NCI-H748 (cell line): ENCODE data around the gene ZMIZ1.

Experiments
- DNase-seq: peaks from one replicate; lab custom pipeline; 2025; ENCODE audit not compliant: unreplicated experiment; lab: John Stamatoyannopoulos, UW

The ZMIZ1 gene

DNA sequence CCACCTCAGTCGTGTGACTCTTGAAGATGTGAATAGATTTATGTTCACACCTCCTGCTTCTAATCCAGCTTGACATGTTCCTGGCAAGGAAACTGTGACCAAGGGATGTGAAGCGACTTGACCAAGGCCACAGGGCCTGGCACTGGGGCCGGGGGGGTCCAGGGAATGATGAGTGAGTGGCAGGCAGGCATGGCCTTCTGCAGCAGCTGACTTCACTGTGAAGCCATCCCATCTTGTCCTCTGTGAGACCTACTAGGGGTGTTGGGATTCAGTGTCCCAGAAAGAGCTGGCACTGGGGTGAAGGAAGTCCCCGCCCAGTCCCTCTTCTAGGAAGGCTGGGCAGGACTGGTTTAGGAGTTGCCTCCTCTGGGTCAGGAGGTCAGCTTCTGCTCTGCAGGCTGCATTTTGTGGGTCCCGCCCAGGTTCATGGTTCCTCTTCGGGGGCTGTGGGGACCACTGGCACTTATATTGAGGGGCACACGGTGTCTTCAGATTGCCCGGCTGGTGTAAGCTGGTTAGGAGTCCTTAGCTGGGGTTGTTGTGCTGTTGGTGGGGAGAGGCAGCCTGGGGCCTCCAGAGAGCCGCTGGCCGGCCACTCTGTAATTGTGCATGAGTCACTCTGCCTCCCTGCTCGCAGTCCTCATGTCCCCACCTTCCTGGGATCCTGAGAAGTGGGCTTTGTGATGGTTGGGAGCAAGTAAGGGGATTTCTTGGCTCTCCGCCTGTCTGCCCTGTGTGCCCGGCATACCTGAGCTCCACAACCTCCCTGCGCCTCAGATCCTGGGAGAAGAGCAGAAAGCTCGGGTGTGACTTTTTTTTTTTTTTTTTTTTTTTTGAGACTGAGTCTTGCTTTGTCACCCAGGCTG is 11.0 kb downstream of the ZMIZ1 start:
- DNase-seq: no peak

DNA sequence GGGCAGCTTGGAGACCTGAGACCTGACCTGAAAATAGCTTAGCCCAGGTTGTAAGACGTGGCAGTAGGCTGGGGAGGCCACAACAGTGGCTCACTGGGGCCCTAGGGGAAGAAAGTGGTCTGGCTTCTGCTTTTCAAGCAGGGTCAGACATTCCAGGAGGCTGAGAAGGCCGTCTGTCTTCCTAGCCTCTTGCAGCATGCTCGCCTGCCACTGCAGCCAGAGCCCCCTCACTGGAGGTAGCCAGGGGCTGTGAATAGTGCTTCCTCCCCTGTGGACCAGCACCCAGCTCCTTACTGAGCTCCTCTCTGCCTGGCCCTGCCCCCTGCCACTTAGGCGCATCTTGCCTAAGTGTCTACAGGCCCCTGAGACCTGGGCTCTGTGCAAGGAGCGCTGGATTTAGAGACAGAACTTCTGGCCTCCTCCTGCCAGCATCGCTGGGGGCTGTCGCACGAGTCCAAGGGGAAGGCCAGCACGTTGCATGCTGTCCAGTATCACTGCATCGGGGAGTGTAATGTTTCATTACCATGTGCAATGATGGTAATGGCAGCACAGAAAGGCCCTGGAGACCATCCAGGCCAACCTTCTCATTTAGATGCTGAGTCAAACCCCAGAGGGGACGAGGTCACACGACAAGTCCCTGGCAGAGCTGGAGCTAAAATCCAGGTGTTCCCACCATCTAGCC is 12.7 kb downstream of the ZMIZ1 start:
- no peak for DNase-seq

DNA sequence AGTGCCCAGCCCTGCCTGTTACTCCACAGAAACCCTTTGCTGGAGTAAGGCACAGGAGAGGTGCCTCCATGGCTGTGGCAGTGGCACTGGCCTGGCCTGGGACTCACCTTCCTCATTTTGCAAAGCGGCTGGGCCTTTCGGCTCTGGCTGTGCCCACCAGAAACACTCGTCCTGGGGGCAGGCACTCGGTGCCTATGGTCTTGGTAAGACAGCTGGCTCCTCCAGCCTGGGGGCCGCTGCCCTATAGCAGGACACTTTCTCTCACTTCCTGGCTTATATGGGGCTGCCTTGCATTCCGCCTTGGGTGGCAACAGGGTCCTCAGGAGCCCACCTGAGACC is 13.2 kb downstream of the ZMIZ1 start:
- DNase-seq: no peak

DNA sequence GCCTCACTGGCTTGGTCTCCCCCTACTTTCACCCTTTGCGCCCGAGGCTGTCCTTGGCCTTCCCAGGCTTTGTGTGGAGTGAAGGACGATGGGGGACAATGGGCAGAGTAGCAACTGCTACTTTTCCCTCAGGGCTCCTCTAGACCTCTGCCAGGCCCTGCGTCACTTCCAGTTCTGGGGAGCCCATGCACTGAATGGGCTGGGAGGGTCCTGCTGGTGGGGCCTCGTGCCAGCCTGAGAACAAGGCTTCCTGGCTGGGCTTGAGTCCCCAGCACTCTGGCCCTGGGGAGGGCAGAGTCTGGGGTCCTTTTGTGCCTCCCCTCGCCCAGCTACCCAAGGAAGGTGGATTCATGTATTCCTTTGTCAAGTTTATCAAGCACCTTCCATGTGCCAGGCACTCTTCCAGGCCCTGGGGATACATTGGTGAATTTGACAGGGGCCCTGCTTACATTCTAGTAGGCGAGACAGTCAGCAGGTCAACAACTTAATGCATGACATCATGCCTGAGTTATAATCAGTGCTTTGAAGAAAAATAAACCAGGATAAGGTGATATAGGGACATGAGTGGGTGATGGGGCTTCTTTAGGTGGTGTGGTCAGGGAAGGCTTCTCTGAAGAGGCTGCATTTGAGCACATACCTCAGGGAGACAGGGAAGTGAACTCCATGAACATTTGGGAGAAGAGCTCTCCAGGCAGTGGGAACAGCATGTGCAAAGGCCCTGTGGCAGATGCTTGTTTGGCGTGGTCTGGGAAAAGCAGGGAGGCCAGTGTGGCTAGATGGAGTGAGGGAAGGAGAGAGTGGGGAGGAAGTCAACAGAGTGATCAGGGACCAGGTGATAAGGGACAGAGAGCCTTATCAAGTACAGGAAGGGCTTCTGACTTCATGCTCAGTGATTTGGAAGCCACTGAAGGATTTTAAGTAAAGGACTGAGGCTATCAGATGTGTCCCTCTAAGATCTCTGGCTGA is 14.1 kb downstream of the ZMIZ1 start:
- no peak for DNase-seq

DNA sequence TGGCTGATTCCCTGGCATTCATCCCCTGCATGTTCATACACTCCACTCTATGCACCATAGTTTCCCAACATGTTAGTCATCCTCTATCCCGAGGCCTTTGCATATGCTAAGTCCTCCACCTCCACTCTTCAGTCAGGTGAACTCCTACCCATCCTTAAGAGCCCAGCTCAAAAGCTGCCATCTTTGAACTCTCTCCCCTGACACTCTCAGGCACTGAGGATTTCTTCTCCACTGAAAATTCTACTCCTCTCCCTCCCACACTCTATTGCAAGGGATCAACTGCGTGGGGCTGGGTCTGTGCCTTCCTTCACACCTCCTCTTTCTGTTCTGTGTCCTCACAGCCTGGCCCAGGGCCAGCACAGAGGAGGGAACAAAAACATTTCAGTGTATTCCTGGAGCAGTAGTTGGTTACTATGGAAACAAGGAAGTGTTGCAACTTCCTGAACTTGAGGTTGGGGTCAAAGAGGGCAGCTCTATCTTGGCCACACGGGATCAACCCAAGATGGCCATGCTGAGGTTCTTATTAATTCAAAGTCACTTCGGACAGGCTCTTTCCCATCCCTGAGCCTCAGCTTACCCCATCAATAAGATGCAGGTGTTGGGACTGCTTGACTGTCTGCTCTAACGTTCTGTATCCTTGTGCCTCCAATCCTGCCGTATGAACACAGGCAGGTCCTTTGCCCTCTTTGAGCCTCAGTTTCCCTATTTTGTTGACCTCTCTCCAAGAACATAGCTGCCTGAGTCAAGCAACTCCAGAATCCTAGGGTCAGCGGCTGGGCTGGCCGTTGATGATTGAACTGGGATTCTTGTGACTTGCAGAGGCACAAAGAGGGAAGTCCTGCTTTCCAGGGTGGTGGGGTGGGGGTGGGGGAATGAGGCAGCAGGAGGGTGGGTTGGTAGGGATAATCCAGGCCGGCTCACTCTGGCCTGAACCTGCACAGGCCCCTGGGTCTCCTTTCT is 15.5 kb downstream of the ZMIZ1 start:
- DNase-seq: peak; percentile 43

DNA sequence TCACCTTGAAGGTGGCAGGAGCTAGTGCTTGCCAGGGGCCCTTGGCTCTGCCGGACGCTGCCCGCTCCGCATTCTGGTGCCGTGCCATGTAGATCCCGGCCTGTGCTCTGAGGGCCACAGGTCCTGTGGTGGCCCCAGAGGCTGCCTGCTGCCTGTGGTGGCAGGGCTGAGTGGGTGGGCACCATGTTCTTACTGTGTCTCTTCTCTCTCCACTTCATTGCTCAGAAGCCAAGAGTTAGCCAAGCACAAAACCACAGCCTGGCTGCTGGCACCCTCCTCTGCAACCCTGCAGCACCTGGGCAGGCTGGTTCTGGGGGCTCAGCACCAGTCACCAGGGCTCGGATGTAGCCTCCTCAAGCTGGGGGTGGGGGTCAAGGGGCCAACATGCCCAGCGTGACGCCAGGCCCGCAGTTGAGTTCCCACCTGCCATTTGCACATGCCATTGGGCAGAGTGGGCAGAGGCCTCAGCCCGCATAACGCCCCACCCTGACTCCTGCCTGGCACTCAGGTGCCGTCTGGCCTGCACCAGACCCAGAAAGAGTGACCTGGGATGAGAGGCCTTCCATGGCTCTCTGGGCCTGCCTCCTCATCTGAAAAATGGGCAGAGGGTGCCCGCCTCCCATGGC is 16.3 kb downstream of the ZMIZ1 start:
- no peak for DNase-seq

DNA sequence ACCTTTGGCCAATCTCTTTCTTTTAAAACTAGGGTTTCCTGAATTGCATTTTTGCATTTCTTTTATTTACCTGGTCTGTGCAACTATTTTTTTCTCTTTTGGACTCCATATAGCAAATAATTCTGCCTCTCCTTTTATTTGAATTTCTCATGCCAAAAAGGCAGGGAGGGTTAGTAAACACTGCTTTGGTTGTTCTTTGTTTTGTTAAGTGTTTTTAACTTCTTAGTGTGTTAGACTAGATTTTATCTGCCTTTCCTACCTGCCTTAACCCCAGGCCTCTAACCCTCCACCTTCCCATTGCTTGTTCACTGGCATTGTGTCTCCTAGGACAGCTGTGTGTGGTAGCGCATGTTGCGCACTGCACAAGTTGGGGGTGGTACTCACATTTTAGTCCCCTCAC is 18.1 kb downstream of the ZMIZ1 start:
- no peak for DNase-seq

DNA sequence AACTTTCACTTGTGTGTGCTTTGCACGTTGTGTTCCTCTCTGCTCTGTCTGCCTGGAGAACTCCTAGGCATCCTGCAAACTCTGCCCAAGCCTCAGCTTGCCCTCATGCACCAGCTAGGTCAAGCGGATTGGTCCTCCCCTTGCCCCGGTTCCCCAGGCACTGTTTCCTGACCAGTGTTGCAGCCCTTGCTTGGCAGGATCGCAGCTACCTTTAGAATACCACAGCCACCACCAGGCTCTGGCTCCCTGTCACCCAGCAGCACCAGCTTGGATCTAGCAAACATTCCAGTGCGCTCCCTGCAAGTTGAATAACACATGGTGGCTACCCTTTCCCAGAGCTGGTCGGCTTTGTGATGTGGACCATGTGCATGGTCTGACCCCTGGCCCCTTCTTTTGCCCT is 19.0 kb downstream of the ZMIZ1 start:
- DNase-seq: no peak

DNA sequence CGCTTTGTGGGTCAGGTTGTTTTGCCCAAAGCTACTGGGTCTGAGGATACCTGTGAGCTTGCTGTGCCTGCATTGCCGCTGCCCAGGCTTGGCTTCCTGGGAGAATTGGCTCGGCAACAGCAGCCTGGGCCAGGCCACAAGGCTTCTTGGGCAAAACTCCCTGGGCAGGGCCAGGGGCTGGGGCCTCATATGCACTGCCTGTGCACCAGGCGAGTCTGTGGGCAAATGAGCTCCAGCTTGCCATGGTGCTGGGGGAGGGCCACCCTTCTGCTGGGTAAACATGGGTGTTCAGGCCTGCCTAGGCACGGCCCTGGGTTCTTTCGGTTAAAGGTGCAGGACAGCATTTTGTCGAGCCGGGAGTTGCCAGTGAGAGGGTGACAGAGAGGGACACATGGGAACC is 19.4 kb downstream of the ZMIZ1 start:
- DNase-seq: no peak

DNA sequence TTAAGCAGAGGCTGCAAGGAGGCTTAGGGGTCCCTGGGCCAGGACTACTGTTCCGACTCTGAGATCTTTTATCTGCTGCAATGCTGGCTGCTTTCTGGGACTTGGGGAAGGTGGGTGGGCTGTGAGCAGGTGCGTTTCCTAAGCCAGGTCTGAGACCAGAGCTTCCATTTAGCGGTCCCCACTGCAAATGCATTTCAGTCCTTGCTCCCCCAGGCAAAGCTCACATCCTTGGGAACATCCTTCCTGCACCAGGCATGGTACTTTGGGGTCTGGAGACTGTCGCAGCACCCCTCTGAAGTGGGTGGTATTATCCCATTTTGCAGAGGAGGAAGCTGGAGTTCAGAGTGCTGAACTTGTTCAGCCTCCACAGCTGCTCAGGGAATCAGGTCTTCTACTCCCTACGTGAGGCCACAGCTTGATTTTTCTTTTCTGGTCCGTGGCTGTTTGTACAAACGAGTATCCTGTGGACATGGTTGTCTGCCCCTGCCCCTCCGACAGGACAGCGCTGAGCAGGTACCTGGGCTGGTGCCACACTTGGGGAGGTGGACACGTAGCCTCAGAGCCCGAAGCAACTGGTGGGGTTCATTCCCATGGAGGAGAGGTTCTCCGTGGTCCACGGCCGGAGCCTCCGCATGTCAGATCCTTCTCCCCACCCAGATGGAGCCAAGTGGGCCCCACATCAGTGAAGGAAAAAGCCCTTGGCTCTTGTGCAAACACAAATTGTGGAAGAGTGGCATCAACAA is 20.0 kb downstream of the ZMIZ1 start:
- no peak for DNase-seq

DNA sequence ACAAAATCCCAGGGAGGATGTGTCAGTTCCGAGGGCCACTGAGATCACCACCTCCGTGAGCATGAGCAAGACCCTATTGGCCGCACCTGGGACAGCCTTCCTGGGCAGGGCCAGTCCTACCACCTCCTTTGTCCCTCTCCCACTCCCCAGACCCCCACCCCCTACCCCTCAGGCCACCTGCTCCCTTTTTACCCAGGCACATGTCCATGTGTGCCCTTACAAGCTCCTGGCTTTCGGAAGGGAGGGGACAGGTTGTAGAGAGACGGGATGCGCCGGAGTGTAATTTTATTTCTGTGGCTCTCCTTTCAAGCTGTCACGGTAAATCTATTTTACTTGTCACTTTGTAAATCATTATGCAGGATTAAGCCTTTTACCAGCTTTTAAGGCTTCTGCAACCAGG is 20.9 kb downstream of the ZMIZ1 start:
- DNase-seq: no peak

DNA sequence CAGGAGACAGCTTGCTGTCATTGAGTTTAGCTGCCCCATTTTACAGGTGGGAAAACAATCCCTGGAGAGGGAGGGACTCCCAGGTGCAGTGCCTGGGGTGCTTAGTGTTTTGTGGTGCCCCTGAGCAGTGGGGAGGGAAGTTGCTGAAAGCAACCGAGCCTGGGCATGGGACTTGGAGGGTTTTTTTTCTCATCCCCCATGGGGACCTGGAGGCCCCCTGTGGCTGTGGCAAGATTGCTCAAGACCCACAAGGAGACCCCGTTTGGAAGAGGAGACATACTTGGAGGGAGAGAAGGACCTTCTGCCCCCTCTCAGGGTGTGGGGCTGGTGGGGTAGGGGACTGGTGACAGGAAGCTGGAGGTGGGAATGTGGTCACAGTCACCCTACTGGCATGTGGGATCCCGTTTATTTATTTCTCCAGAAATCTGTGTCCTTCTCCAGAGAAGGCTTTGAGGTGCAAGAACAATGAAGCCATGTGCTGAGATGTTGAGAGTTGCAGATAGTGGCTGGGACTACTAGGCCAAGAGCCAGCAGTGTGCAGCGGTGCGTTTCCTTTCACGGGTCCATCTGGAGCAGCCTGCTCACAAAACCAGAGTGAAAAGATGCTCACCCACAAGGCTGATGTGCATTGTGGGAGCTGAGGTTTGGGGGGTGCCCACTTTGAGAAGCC is 21.5 kb downstream of the ZMIZ1 start:
- no peak for DNase-seq

DNA sequence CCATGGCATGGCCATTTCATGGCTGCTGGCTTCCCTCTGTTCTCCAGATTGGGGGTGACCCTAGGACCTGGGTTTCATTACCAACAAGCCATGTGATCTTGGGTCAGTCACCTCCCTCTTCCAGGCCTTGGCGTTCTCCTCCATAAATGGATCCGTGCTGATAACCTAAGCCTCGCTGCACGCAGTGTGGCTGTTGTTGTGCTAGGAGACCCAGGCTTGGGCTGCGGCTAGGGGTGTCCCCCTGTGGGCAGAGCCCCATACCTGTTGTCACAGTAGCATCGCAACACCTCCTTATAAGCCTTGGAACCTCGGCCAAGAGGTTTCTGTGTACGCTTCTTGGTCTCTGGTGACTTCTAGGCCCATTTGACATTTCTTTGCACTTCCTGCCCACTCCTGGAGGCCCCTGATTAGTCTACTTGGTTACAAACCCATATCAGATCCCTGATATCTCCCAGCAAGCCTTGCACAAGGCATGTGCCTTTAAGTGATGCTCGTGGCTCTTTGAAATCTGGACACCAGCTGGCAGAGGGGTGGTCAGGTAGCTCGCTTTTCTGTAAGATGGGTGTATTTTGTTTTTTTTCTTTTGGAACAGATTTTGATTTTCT is 23.6 kb downstream of the ZMIZ1 start:
- DNase-seq: no peak

DNA sequence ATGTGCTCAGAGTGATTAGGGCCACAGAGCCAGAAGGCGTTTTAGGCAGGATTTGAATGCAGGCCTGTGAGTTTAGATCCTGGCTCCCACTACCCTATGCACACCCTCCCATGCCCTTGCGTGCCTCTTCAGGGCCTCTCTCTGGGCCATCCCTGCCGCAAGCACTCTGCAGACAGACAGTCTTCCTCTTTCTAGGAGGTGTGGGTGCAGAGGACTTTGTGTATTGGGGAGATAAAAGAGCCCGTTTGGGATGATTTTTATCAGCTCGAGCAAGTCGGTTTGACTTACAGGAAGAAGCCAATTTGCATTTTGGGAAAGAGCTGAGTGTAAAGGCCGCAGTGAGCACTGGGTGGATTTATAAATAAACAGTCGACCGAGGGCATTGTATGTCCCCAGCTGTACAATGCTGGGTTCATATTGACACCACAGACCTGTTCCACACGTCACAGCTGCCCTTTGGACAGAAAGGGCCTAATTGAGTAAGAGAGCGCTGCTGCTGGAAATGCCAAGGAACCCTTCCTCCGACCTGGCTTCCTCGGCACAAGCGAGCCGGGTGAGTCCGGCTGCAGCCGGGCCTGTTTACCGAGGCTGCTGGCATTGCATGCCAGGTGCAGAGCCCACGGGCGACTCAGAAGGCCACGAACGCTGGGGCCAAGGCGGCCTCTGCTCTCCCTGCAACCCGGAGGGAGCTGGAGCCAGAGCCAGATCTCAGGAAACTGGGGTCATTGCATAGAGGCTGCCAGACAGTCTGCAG is 25.1 kb downstream of the ZMIZ1 start:
- no peak for DNase-seq

DNA sequence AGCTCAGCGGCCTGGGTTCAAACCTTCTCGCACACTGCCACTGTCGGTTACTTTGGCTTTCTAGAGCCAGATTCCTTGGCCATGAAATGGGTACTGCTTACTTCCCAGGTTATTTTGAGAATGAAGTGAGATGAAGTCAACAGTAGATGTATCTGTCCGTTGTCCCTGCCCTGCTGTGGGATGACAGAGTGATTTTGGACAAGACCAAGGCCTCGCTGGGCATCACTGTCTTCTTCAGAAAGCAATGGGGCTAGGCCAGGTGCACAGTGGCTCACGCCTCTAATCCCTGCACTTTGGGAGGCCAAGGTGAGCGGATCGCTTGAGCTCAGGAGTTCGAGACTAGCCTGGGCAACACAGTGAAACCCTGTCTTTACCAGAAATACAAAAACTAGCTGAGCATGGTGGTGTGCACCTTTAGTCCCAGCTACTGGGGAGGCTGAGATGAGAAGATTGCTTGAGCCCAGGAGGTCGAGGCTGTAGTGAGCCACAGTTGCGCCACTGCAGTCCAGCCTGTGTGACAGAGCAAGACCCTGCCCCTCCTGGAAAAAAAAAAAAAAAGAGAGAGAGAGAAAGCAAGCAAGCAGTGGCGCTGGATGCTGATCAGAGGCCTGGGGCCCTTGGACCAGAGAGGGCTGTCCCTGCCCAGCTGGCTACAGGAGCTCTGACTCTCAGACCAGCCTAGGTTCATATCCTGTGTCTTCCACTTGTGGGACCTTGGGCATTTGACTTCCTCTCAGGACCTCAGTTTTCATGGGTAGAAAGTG is 25.8 kb downstream of the ZMIZ1 start:
- DNase-seq: no peak

DNA sequence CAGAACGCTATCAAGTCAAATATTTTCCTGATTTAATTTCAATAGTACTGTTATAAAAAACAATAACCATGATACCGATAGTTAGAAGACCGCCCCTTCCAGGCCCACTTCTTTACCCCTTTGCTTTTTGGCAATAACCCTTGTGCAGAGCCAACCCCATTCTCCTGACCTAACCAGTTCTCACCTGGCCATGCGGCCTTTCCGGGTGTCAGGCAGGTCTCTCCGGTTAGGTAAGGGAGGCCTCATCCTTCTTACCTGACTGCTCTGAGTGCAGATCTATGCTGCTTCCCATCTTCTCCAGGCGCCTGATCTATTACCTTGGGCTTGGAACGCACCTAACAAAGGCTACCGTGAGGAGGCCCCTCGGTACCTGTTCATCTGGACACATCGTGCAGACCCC is 26.6 kb downstream of the ZMIZ1 start:
- no peak for DNase-seq

DNA sequence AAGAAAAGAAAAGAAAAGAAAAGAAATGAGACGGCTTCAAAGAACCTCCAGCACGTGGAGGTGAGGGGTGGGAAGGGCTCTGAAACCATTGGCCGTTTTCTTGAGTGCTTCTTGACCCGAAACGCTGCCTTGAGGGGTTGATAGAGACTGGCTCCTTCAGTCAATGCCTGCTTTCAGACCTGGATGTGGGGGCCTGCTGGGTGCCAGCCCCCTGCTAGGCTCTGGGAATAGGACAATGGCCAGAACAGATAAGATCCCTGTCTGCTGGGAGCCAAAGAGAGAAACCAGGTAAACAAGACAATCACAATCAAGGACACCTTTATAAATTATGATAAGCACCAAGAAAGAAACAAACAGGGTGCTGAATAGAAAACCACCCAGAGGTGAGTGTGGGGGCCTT is 27.7 kb downstream of the ZMIZ1 start:
- DNase-seq: no peak
